ENCODE measurements around the gene NR2F1-AS1. TPM values are rescaled to one million over a fixed set of nuclear protein-coding genes. Genes with fewer than 3 reads are reported as not detected.
A peak's percentile ranks its signal among the peaks of the same experiment; 100 is the strongest.

Gene NR2F1-AS1
- total RNA-seq, 1 donor from 2014 or later: 53.1 TPM

DNA sequence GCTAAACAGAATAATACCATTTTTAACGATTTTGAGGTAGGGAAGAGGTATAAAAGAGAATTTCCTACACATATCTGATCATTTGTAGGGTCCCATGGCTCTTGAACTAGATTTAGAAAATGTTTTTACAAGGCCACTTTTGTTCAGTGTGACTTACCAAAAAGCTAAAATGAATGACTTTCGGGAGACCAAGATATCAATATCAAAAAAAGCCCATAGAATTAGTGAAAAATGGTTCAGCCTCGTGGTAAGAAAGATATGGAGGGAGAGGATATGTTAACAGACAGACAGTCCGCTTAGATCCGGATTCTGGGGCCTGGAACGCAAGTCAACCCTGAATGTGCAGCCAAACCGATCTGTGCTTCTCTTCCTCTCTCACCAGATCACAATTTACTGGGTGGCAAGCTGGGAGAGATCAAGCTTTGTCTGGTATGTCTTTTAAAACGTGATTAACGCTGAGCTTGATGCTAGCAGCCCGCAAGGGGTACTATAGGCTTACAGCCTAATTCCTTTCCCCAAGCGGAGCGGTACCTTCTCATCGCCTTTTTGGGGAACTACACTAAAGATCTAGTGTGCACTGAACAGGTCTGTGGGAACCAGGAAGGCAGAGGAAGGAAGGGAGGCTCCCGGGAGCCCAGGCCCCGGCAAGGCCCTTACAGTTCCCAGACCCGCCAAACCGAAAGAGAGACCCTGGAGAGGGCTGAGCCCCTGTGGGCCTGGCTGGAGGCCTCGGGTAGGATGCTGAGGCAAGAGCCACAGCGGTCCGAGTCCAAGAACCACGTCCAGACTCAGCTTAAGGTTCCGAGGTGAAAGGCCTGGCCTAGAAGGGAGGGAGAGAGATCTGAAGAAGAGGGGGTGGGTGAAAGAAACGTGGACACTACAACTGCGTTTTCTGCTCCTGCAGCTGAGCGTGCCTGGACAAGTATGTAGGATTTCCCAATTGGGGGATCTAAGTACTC lies 2.9 kb downstream of the NR2F1-AS1 start:
- Mint-ChIP-seq H3K27me3 (ENCODE audit: low read depth) (peaks cover 3% of the 10 kb centered on the region), H3K9me3 (no peaks in the 10 kb centered on the region), H3K27ac (ENCODE audit: unreplicated experiment) (peak overlapping the region; percentile 97), H3K36me3 (ENCODE audit: low read depth) (no peaks in the 10 kb centered on the region), H3K4me1 (peaks cover 56% of the 10 kb centered on the region), H3K4me3 (no peak overlapping the region)
- TF ChIP-seq, protein P1, sequence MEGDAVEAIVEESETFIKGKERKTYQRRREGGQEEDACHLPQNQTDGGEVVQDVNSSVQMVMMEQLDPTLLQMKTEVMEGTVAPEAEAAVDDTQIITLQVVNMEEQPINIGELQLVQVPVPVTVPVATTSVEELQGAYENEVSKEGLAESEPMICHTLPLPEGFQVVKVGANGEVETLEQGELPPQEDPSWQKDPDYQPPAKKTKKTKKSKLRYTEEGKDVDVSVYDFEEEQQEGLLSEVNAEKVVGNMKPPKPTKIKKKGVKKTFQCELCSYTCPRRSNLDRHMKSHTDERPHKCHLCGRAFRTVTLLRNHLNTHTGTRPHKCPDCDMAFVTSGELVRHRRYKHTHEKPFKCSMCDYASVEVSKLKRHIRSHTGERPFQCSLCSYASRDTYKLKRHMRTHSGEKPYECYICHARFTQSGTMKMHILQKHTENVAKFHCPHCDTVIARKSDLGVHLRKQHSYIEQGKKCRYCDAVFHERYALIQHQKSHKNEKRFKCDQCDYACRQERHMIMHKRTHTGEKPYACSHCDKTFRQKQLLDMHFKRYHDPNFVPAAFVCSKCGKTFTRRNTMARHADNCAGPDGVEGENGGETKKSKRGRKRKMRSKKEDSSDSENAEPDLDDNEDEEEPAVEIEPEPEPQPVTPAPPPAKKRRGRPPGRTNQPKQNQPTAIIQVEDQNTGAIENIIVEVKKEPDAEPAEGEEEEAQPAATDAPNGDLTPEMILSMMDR (conservative IDR thresholded peaks at IDR 0.05): no peak
- DNase-seq (ENCODE audit: low read depth, low spot score): no peak

DNA sequence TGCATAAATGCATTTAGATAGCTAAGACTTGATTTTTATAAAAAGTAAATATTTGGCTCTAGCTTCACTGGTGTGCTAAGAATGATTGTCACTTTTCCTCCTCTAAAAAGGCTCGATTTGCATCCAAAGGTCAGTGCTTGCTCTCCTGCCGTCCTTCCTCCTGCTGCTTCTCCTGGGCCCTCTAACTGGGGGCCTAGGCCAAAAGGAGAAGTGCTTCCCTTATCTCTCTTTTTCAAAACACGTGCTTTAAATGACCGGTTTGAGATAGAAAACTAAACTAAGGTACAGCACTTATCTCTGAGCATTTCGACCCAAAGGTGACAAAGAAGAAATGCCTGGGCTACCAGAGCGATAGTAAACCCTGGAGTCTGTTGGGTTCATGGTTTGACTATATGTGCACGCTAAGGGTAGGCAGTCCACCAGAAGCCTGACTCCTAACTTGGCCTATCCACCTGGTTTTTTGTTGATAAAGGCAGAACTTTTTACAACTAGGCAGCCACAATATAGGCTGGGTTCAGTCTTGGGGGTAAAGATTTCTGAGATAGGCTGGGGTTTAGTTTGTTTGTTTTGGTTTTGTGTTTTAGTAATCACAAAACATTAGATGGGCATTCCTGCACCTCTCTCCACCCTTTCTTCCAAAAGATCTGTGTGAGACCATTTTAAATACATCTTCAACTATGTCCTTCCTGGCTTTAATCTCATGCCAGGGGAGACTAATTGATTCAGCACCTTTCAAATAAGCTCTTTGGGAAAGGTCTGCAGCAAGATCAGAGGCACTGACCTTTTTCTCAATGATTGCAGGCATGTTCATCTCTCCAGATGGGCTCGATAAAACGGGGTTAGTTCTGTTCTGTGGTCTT lies 3.8 kb downstream of the NR2F1-AS1 start:
- no peak overlapping the region for H3K4me3 Mint-ChIP-seq
- DNase-seq (ENCODE audit: low read depth, low spot score): no peak
- H3K36me3 Mint-ChIP-seq (ENCODE audit: low read depth): no peaks in the 10 kb centered on the region
- H3K4me1 Mint-ChIP-seq: peaks cover 65% of the 10 kb centered on the region
- H3K9me3 Mint-ChIP-seq: no peaks in the 10 kb centered on the region
- TF ChIP-seq, protein P1 (conservative IDR thresholded peaks at IDR 0.05): no peak
- peaks cover 11% of the 10 kb centered on the region for H3K27me3 Mint-ChIP-seq (ENCODE audit: low read depth)
- peak overlapping the region; percentile 97 for H3K27ac Mint-ChIP-seq (ENCODE audit: unreplicated experiment)

DNA sequence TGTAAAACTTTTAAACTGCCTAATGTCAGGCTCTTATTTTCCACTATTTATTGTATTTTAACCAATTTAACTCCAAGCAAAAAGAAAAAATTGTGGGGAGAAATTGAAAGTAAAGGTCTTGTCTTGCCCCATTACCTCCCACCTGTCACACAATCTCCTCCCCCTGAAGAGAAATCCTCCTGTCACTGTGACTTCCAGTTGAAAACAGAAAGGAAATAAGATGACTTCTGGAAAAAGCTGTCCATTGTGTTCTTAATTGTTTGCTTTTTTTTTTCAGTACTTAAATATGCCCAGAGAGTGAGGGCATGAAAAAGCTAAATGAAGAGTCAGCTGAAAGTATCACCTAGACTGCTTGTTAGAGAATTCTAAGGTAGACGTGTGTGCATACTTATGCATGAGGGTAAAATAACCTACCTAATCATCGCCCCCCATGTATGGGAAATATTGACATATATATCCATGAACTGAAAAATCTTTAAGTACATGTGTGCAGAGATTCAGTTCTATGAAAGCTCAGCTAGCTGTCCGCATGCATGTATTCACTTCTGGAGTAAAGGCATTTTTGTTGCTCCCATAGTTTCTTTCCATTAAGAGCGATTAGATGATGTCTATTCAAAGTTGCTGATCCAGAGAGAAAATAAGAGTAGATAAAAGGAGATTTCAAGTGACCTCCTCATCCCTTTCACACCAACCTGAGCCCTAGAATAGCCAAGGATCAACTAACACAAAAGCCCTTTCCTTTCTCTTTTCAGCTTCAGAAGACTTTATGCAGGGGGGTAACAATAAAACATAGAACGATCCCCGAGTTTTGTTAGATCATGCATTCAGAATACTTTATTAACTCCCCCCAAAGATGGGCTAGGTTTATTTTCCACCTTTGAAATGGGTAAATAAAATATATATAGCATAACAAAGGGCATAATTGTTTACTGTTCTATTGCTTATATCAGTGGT lies 5.3 kb downstream of the NR2F1-AS1 start:
- H3K4me1 Mint-ChIP-seq: peaks cover 76% of the 10 kb centered on the region
- peaks cover 6% of the 10 kb centered on the region for H3K36me3 Mint-ChIP-seq (ENCODE audit: low read depth)
- H3K4me3 Mint-ChIP-seq: peak overlapping the region; percentile 87
- TF ChIP-seq, protein P1 (conservative IDR thresholded peaks at IDR 0.05): no peak
- H3K27ac Mint-ChIP-seq (ENCODE audit: unreplicated experiment): peak overlapping the region; percentile 45
- H3K27me3 Mint-ChIP-seq (ENCODE audit: low read depth): peaks cover 21% of the 10 kb centered on the region
- no peak for DNase-seq (ENCODE audit: low read depth, low spot score)
- no peaks in the 10 kb centered on the region for H3K9me3 Mint-ChIP-seq

DNA sequence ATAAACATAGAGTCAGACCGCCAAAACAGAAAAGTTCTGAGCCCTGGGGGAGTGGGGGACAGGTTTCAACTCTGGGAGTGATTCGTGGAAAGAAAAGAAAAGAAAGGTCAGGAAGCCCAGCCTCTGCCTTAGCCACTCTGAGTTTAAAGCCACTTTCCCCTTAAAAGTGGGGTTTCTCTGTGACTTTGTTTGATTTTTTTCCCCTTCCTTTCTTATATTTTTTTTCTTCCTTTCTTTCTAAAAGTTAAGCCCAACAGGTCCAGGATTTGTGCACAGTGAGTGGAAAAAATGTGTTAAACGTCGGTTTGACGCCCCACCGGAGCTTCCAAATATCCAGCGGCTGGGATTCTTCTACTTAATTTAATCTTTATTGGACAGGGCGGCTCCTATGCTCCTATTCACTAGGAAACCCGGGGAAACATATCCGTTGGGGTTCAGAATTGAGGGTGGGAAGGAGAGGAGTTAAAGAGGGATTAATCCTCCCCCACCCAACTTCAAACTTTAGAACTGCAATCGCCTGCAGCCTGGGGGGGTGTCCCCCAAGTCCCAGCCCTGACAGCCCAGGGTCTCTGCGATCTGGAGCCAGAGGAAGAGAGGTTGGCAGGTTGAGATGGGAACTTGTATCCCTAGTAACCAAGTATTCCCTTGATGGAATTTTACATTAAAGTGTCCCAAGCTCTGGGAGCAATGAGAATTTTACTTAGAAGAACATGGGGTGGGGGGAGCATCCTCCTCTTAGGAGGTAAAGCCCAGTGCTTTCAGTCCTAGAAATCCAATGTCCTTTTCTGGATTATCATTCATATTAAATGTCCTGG lies 6.3 kb downstream of the NR2F1-AS1 start:
- DNase-seq (ENCODE audit: low read depth, low spot score): no peak
- Mint-ChIP-seq H3K27me3 (ENCODE audit: low read depth) (peaks cover 21% of the 10 kb centered on the region), H3K4me3 (peak overlapping the region; percentile 87), H3K36me3 (ENCODE audit: low read depth) (peaks cover 10% of the 10 kb centered on the region), H3K4me1 (peaks cover 81% of the 10 kb centered on the region), H3K27ac (ENCODE audit: unreplicated experiment) (peak overlapping the region; percentile 74), H3K9me3 (no peaks in the 10 kb centered on the region)
- TF ChIP-seq, protein P1 (conservative IDR thresholded peaks at IDR 0.05): no peak

All from neural crest cell (in vitro differentiated cells).